GM18520 (cell line): Measurements from ENCODE around the gene OSMR.

Experiments used
- ATAC-seq: cut with Tn5 transposase; IDR thresholded peaks from one replicate; pipeline ENCODE4 v1.9.1; 2021; ENCODE audit not compliant: unreplicated experiment

Gene OSMR

GRCh38 chr5:38871058-38871605 lies 25.3 kb downstream of the OSMR start:
- ATAC-seq = no peak

GRCh38 chr5:38871790-38872551 lies 26.2 kb downstream of the OSMR start:
- no peak for ATAC-seq

DNA sequence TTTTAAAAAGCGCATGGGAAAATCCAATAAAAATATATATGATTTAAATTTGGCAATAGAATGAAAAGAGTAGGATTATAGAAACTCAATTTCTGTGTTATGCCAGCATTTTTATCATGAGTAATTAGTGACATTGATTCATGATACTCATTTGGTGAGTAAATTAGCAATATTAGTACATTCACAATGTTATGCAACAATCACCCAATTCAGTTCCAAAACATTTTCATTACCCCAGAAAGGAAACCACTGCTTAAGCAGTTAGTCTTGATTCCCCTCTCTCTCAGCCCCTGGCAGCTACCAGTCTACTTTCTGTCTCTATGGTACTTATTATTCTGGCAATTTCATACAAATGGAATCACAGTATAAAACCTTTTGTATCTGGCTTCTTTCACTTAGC lies 27.0 kb downstream of the OSMR start:
- no peak for ATAC-seq

DNA sequence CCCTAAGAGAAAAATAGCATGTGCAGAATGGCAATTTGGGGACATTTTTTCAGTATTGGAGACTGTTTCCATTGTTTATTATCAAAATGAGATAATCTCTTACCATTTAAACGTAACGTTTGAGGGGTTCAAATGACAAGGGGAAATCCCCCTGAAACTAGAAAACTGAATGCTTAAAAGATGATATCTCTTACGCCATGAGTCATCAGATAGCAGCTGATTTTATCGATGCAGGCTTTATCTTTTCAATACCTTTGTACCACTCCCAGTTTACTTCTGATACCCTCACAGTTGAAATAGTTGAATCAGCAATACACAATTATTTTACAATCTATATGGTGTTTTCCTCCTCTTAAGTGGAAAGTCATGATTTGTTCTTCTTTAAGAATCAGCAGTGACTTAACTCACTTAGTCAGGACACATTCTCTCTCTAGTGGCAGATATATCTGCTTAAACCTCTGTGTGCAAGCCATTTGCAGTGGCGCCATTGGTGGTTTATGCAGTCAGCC lies 29.2 kb downstream of the OSMR start:
- ATAC-seq = no peak

DNA sequence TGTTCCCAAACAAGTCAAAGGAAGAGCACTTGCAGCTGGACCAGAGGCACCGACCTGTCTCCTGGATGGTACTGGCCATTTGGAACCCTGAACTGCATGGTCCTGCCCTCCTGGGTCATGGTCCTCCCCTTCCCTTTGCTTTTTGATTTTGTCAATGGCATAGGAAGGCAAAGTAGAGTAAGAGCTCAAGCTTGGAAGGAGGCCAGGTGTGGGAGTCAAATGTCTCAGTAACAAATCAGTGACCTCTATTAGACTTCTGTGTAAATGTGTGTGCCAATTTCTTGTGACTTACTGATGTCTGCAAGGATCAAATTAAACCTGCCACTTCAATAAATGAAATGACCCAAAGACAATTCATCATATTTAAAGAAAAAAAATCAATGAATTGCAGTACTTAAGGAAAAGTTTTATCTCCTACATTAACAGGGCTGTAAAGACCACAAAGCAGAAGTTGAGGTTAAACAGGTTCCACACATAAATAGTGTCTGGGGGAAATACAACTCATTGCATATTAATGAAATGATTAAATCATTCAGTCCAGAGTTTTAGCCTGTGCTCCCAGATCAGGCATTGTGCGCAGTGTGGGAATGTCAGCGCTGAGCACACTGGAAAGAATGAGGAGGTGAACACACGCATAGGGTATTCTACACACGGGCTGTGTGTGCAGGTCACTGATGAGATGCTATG lies 32.7 kb downstream of the OSMR start:
- no peak for ATAC-seq

DNA sequence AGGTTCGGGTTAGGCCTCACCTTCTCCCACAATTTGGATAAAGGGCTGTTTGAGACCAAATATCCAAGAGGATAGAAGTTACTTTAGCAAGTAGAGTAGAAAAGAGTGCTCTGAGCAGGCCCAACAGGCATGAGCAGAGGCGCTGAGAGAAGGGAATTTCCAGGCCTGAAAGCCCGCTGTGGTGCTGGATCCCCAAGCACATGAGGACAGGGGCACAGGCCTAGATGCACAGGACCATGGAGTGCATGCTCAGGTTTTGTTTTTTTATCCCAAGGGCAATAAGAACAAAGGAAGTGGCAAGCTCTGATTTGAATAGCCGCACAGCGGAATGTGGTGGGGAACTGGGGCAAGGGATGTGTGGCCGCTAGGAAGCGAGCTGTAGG lies 33.3 kb downstream of the OSMR start:
- no peak for ATAC-seq

DNA sequence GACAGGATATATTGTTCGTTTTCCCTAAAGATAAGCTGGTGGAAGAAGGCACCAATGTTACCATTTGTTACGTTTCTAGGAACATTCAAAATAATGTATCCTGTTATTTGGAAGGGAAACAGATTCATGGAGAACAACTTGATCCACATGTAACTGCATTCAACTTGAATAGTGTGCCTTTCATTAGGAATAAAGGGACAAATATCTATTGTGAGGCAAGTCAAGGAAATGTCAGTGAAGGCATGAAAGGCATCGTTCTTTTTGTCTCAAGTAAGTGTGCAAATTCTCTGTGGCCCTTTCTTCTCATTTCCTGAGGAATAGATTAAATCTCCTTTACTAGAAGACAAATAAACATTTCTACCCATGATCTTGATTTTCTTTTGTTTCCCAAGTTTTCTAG lies 38.0 kb downstream of the OSMR start:
- ATAC-seq = no peak

DNA sequence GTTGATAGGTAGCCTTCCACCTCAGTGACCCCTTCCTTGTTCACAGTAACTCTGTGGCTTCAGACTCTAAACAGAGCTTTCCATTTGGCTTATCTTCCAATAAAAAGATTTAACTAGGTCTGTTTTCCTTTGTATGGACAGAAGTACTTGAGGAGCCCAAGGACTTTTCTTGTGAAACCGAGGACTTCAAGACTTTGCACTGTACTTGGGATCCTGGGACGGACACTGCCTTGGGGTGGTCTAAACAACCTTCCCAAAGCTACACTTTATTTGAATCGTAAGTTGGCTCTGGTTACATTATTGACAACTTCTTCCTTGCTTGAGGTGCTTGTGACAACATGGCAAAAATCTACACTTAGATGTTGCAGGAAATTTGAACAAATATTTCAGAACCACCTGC lies 39.4 kb downstream of the OSMR start:
- no peak for ATAC-seq

- no peak for ATAC-seq
These were observed 42.2 kb downstream of the OSMR start for GRCh38 chr5:38888041-38888440.

- ATAC-seq = no peak
These were observed 43.6 kb downstream of the OSMR start for GRCh38 chr5:38889424-38889823.

DNA sequence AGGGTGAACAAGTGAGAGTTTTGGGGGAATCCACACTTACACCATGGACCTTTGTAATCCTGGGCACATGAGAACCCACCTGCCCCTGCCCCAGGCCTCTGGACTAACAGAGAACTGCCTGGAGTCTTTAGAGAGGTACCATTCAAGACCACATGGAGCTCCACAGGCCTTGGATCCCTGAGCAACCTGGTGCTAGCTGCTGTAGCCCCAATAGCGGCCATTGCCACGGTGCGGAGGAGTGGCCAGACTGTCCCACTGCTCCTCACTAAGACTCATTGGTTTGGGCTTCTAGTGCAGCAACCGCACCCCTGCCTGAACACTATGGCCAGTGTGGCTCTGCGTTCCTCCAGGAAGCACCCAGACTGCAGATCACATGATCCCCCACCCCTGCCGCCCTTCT lies 45.8 kb downstream of the OSMR start:
- no peak for ATAC-seq

- peak; percentile 40 for ATAC-seq
These were observed 46.6 kb downstream of the OSMR start for GRCh38 chr5:38892363-38892762.

DNA sequence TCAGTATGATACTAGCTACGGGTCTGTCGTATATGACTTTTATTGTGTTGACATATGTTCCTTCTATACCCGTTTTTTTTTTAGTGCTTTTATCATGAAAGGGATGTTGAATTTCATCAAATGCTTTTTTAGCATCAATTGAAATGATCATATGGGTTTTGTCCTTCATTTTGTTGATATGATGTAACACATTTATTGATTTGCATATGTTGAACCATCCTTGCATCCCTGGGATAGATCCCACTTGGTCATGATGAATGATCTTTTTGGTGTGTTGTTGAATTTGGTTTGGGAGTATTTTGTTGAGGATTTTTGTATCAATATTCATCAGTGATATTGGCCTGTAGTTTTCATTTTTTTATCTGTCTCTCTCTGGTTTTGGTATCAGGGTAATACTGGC lies 50.9 kb downstream of the OSMR start:
- ATAC-seq = no peak

- no peak for ATAC-seq
These were observed 54.1 kb downstream of the OSMR start for GRCh38 chr5:38899936-38900335.

- no peak for ATAC-seq
These were observed 59.7 kb downstream of the OSMR start for GRCh38 chr5:38905516-38905915.

DNA sequence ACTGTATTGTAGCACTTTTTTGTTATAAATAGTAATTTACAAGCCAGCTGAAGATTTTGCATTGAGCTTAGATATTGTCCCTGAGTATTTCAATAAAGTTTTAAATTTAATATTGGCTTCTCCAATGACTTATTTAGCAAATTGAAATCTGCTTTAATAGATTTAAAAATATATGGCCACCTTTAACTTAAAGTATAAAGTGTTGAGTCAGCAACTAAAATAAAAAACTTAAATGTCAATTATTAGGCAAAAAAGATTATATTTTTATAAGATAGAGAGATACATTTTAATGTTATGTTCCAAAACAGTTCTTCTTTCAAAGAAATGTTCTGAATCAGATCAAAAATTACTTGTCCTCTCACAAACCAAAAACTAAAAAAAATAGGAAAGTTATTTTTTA lies 60.7 kb downstream of the OSMR start:
- no peak for ATAC-seq

DNA sequence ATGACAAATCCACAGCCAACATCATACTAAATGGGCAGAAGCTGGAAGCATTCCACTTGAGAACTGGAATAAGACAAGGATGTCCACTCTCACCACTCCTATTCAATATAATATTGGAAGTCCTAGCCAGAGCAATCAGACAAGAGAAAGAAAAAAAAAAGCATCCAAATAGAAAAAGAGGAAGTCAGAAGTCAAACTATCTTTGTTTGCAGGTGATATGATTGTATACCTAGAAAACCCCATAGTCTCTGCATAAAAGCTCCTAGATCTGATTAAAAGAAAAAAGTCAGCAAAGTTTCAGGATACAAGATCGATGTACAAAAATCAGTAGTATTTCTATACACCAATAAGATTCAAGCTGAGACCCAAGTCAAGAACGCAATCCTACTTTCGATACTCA lies 66.1 kb downstream of the OSMR start:
- no peak for ATAC-seq

GRCh38 chr5:38913714-38914113 lies 67.9 kb downstream of the OSMR start:
- no peak for ATAC-seq

GRCh38 chr5:38916802-38917201 lies 71.0 kb downstream of the OSMR start:
- no peak for ATAC-seq

GRCh38 chr5:38921174-38921573 lies 75.4 kb downstream of the OSMR start:
- no peak for ATAC-seq

- no peak for ATAC-seq
These were observed 76.4 kb downstream of the OSMR start for GRCh38 chr5:38922199-38922598.
